Ovary (tissue), 3 donors: Measurements from ENCODE around the gene VDR.

Experiments
- CTCF ChIP-seq, 3 donors: fragments of 450-650 bp in 2 of 3; fragments of 200-600 bp in 1 of 3; IDR thresholded peaks; one replicate each; pipeline versions ENCODE4 v1.5.1 to v1.8.0; 2016 to 2022; ENCODE audit warnings: antibody characterized with exemption in 3 of 3, mild to moderate bottlenecking in 1 of 3
- EP300 ChIP-seq: sonication (generic); formaldehyde crosslinking; IDR thresholded peaks from one replicate; pipeline ENCODE4 v1.6.1; 2017; ENCODE audit warnings: antibody characterized with exemption
- POLR2A ChIP-seq: fragments of 450-650 bp; IDR thresholded peaks from one replicate; pipeline ENCODE4 v1.6.1; 2017; ENCODE audit warnings: antibody characterized with exemption, mild to moderate bottlenecking, moderate library complexity
- donor health status: DM: no; HTN: no; CAD: no.

- TF ChIP-seq CTCF (IDR thresholded peaks at IDR 0.05), result no peak
- TF ChIP-seq POLR2A, result no peak
- no peak for TF ChIP-seq EP300
These were observed 19.2 kb downstream of the VDR start for GRCh38 chr12:47885566-47885965.
